ENCODE data around the gene CLSTN2.
A peak's percentile ranks its signal among the peaks of the same experiment; 100 is the strongest.

CLSTN2 gene

GRCh38 chr3:140092848-140093536 lies 158.0 kb downstream of the CLSTN2 start:
- ChIA-PET POLR2A (no interaction called here), CTCF (interaction anchor here (0.6 kb wide), 1 partner anchor 102 kb away, joined by 3 read pairs; no protein-coding TSS in a partner anchor)
- DNase-seq (ENCODE audit: extremely low spot score) = peak; percentile 31
- no peak for TF ChIP-seq TARDBP (IDR thresholded peaks at IDR 0.05)
- no peak for TF ChIP-seq BHLHE40 (IDR thresholded peaks at IDR 0.05; ENCODE audit: borderline replicate concordance)
- no peak for TF ChIP-seq ELF4 (IDR thresholded peaks at IDR 0.05)

GRCh38 chr3:140093742-140094141 lies 158.8 kb downstream of the CLSTN2 start:
- POLR2A ChIA-PET = no interaction called here
- CTCF ChIA-PET = interaction anchor here (0.7 to 1.3 kb wide), 2 partner anchors 10 to 497 kb away, joined by 3 read pairs; no protein-coding TSS in a partner anchor
- TF ChIP-seq ELF4 (IDR thresholded peaks at IDR 0.05) = no peak
- TF ChIP-seq PKNOX1 (IDR thresholded peaks at IDR 0.05) = no peak
- no peak for TF ChIP-seq SUZ12 (IDR thresholded peaks at IDR 0.05)
- no peak for TF ChIP-seq ARNT (IDR thresholded peaks at IDR 0.05)
- no peak for TF ChIP-seq FOXM1 (IDR thresholded peaks at IDR 0.05; ENCODE audit: borderline replicate concordance)
- DNase-seq (ENCODE audit: extremely low spot score) = no peak

- DNase-seq (ENCODE audit: extremely low spot score) = no peak
- TF ChIP-seq TARDBP (IDR thresholded peaks at IDR 0.05) = no peak
- TF ChIP-seq ZNF384 (IDR thresholded peaks at IDR 0.05) = no peak
- no peak for TF ChIP-seq PKNOX1 (IDR thresholded peaks at IDR 0.05)
- TF ChIP-seq ELF4 (IDR thresholded peaks at IDR 0.05) = no peak
- TF ChIP-seq SUZ12 (IDR thresholded peaks at IDR 0.05) = no peak
- TF ChIP-seq BHLHE40 (IDR thresholded peaks at IDR 0.05; ENCODE audit: borderline replicate concordance) = no peak
- TF ChIP-seq SP1 (IDR thresholded peaks at IDR 0.05) = no peak
- TF ChIP-seq FOXA1 (IDR thresholded peaks at IDR 0.05) = no peak
- POLR2A ChIA-PET = no interaction called here
- CTCF ChIA-PET = interaction anchor here (0.7 to 1.3 kb wide), 2 partner anchors 9 to 496 kb away, joined by 3 read pairs; no protein-coding TSS in a partner anchor
Measured at GRCh38 chr3:140094487-140094886, 159.5 kb downstream of the CLSTN2 start.

GRCh38 chr3:140096037-140096436 lies 161.1 kb downstream of the CLSTN2 start:
- ChIA-PET POLR2A (no interaction called here), CTCF (no interaction called here)
- no peak for DNase-seq (ENCODE audit: extremely low spot score)
- TF ChIP-seq SP1 (IDR thresholded peaks at IDR 0.05) (no peak), NFRKB (IDR thresholded peaks at IDR 0.05) (no peak), FOXA1 (IDR thresholded peaks at IDR 0.05) (no peak), ARNT (IDR thresholded peaks at IDR 0.05) (no peak), ZNF384 (IDR thresholded peaks at IDR 0.05) (no peak), CTBP1 (IDR thresholded peaks at IDR 0.05; ENCODE audit: borderline replicate concordance) (no peak), LEF1 (IDR thresholded peaks at IDR 0.05; ENCODE audit: borderline replicate concordance) (no peak), FOXK2 (IDR thresholded peaks at IDR 0.05) (no peak), ELF4 (IDR thresholded peaks at IDR 0.05) (no peak), HDGF (IDR thresholded peaks at IDR 0.05; ENCODE audit: borderline replicate concordance) (no peak)

- ChIA-PET POLR2A (no interaction called here), CTCF (no interaction called here)
- no peak for TF ChIP-seq HDGF (IDR thresholded peaks at IDR 0.05; ENCODE audit: borderline replicate concordance)
- no peak for TF ChIP-seq SP1 (IDR thresholded peaks at IDR 0.05)
- no peak for TF ChIP-seq TARDBP (IDR thresholded peaks at IDR 0.05)
- no peak for TF ChIP-seq SUZ12 (IDR thresholded peaks at IDR 0.05)
- TF ChIP-seq FOXK2 (IDR thresholded peaks at IDR 0.05) = no peak
- TF ChIP-seq ARNT (IDR thresholded peaks at IDR 0.05) = no peak
- no peak for TF ChIP-seq ZNF384 (IDR thresholded peaks at IDR 0.05)
- TF ChIP-seq ELF4 (IDR thresholded peaks at IDR 0.05) = no peak
- TF ChIP-seq FOXM1 (IDR thresholded peaks at IDR 0.05; ENCODE audit: borderline replicate concordance) = no peak
- no peak for TF ChIP-seq FOXA1 (IDR thresholded peaks at IDR 0.05)
- no peak for TF ChIP-seq CTBP1 (IDR thresholded peaks at IDR 0.05; ENCODE audit: borderline replicate concordance)
- TF ChIP-seq LEF1 (IDR thresholded peaks at IDR 0.05; ENCODE audit: borderline replicate concordance) = no peak
- no peak for TF ChIP-seq L3MBTL2 (conservative IDR thresholded peaks at IDR 0.05)
- TF ChIP-seq BHLHE40 (IDR thresholded peaks at IDR 0.05; ENCODE audit: borderline replicate concordance) = no peak
- no peak for TF ChIP-seq NFRKB (IDR thresholded peaks at IDR 0.05)
- no peak for TF ChIP-seq PKNOX1 (IDR thresholded peaks at IDR 0.05)
- DNase-seq (ENCODE audit: extremely low spot score) = no peak
Measured at GRCh38 chr3:140097874-140098635, 163.1 kb downstream of the CLSTN2 start.

- CTCF ChIA-PET = no interaction called here
- POLR2A ChIA-PET = no interaction called here
- no peak for TF ChIP-seq HDGF (IDR thresholded peaks at IDR 0.05; ENCODE audit: borderline replicate concordance)
- no peak for TF ChIP-seq ELF4 (IDR thresholded peaks at IDR 0.05)
- no peak for TF ChIP-seq PKNOX1 (IDR thresholded peaks at IDR 0.05)
- TF ChIP-seq TARDBP (IDR thresholded peaks at IDR 0.05) = no peak
- TF ChIP-seq FOXA1 (IDR thresholded peaks at IDR 0.05) = no peak
- no peak for TF ChIP-seq BHLHE40 (IDR thresholded peaks at IDR 0.05; ENCODE audit: borderline replicate concordance)
- no peak for TF ChIP-seq SP1 (IDR thresholded peaks at IDR 0.05)
- no peak for TF ChIP-seq L3MBTL2 (conservative IDR thresholded peaks at IDR 0.05)
- DNase-seq (ENCODE audit: extremely low spot score) = no peak
Measured at GRCh38 chr3:140100479-140100878, 165.5 kb downstream of the CLSTN2 start.

Data from HEK293T (cell line).